ENCODE data around the gene ARHGAP40. TPM values are rescaled to one million over a fixed set of nuclear protein-coding genes. Genes with fewer than 3 reads are reported as not detected.

Gene ARHGAP40
- total and polyA plus RNA-seq, 2 donors (not counting 3 experiments of a cell fraction or from before 2014, with no cell fraction given), result 0.18 to 0.20 TPM

DNA sequence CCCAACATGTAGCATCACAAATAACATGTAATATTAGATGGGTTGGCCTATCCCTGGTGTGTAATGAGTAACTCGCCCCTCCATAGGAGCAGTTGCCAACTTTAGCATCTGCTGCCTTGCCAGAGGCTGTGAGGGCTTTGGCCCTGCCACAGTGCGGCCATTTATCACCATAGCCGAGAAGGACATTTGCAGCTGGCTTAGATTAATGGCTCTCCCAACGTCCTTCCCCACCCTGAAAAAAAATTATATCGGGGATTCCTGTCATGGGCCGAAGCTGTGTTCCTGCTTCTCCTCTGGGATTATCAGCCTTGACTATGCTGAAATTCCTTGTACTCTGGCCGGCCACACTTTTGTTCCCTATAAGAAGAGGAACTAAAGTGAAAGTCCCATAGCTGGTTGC lies 28.2 kb upstream of the ARHGAP40 start:
- no peaks in the 10 kb centered on the region for H3K4me1 ChIP-seq (ENCODE audit: control insufficient read depth, extremely low read depth, insufficient read depth, low read length)
- no peak for TF ChIP-seq FOS (IDR thresholded peaks at IDR 0.05; ENCODE audit: borderline replicate concordance, insufficient read depth, low read length)
- H3K79me2 ChIP-seq (ENCODE audit: control insufficient read depth, insufficient read depth, low read length), result no peaks in the 10 kb centered on the region
- dilution Hi-C loops (cut with MboI; ENCODE audit: extremely low pct_ligation_motif_present, low sequenced_read_pairs), result no loop called here
- H3K4me3 ChIP-seq (replicated peaks in 1 of 3; ENCODE audit: insufficient read depth in 1 of 3, low read depth in 1 of 3, low read length in 3 of 3), result no peak overlapping the region
- no peak overlapping the region for H2AFZ ChIP-seq (ENCODE audit: low read depth, low read length)
- H4K20me1 ChIP-seq (replicated peaks; ENCODE audit: control insufficient read depth, extremely low read depth, insufficient read depth, low read length), result no peaks in the 10 kb centered on the region
- no peaks in the 10 kb centered on the region for H3K27me3 ChIP-seq (ENCODE audit: control insufficient read depth in 2 of 2, insufficient read depth in 2 of 2, low read length in 2 of 2)
- no peaks in the 10 kb centered on the region for H3K9me3 ChIP-seq (replicated peaks; ENCODE audit: control insufficient read depth, insufficient read depth, low read length)
- H3K9ac ChIP-seq (replicated peaks; ENCODE audit: extremely low read depth, insufficient read depth, low read length), result no peak overlapping the region
- CTCF ChIA-PET, result interaction anchor here (1.3 kb wide), 1 partner anchor 11 kb away, joined by 3 read pairs; no protein-coding TSS in a partner anchor
- DNase-seq (ENCODE audit: low read depth, low spot score) (no peak), FAIRE-seq (no peak)
- intact Hi-C loops (cut with micrococcal nuclease), result no loop called here
- POLR2A ChIA-PET, result no interaction called here
- no peak overlapping the region for H3K27ac ChIP-seq (ENCODE audit: insufficient read depth, low read depth, low read length)
- no peak overlapping the region for H3K4me2 ChIP-seq (ENCODE audit: insufficient read depth, low read length)
- no peaks in the 10 kb centered on the region for H3K9me1 ChIP-seq (replicated peaks; ENCODE audit: control insufficient read depth, extremely low read depth, insufficient read depth, low read length)
- peaks cover 2 to 15% of the 10 kb centered on the region in 2 experiments for H3K36me3 ChIP-seq (ENCODE audit: control insufficient read depth in 2 of 2, extremely low read depth in 1 of 2, insufficient read depth in 2 of 2, low read length in 2 of 2)
- no TSS peak for BruUV-seq (replicated peaks)

DNA sequence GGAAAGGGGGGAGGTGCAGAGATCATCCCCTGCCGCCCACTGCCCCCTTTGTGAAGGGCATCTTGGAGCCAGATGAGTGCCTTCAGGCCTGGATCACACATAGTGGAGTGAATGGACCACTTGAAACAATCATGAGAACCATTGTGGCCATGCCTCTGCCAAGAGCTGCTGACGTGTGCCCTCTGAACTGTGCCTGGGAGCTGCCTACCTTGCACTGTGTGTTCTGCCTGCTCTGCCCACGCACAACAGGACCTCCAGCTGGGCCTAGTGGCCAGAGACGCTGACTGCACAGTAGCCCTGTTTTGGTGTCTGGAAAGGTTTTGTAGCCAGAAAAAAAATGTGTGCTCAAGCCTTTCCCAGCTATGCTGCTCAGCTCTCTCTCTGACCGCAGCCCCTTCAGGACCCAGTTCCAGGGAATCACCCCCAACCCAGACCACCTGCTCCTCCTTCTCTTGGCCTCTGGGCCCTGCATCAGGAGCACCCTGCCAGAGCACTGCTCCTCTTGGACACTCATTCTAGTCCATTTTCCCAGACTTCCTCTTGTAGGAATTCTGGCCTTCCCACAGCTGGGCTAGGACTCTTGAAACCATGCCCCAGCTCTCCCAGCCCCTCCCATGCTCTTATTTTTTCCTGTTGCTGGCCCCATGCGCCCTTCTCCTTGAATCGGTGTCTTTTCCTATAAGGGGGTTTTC lies 22.2 kb upstream of the ARHGAP40 start:
- ChIA-PET CTCF (interaction anchor here (1.6 kb wide), 1 partner anchor 13 kb away, joined by 4 read pairs; no protein-coding TSS in a partner anchor), POLR2A (no interaction called here)
- Histone ChIP-seq H3K27ac (ENCODE audit: insufficient read depth, low read depth, low read length) (no peak overlapping the region), H3K4me2 (ENCODE audit: insufficient read depth, low read length) (no peak overlapping the region), H3K36me3 (ENCODE audit: control insufficient read depth in 2 of 2, extremely low read depth in 1 of 2, insufficient read depth in 2 of 2, low read length in 2 of 2) (peaks cover 0 to 8% of the 10 kb centered on the region in 2 experiments), H3K79me2 (ENCODE audit: control insufficient read depth, insufficient read depth, low read length) (no peaks in the 10 kb centered on the region), H3K9me1 (replicated peaks; ENCODE audit: control insufficient read depth, extremely low read depth, insufficient read depth, low read length) (no peaks in the 10 kb centered on the region), H3K4me1 (ENCODE audit: control insufficient read depth, extremely low read depth, insufficient read depth, low read length) (no peaks in the 10 kb centered on the region), H3K9ac (replicated peaks; ENCODE audit: extremely low read depth, insufficient read depth, low read length) (no peak overlapping the region), H3K9me3 (replicated peaks; ENCODE audit: control insufficient read depth, insufficient read depth, low read length) (no peaks in the 10 kb centered on the region), H3K4me3 (replicated peaks in 1 of 3; ENCODE audit: insufficient read depth in 1 of 3, low read depth in 1 of 3, low read length in 3 of 3) (no peak overlapping the region), H4K20me1 (replicated peaks; ENCODE audit: control insufficient read depth, extremely low read depth, insufficient read depth, low read length) (no peaks in the 10 kb centered on the region), H3K27me3 (ENCODE audit: control insufficient read depth in 2 of 2, insufficient read depth in 2 of 2, low read length in 2 of 2) (peaks cover 0 to 6% of the 10 kb centered on the region in 2 experiments), H2AFZ (ENCODE audit: low read depth, low read length) (no peak overlapping the region)
- no TSS peak for BruUV-seq (replicated peaks)
- FAIRE-seq (no peak), DNase-seq (ENCODE audit: low read depth, low spot score) (no peak)
- dilution Hi-C loops (cut with MboI; ENCODE audit: extremely low pct_ligation_motif_present, low sequenced_read_pairs), result no loop called here
- intact Hi-C loops (cut with micrococcal nuclease), result no loop called here
- no peak for TF ChIP-seq MYC (IDR thresholded peaks at IDR 0.05; ENCODE audit: low read depth, low read length)
- TF ChIP-seq EZH2 (IDR thresholded peaks at IDR 0.05; ENCODE audit: borderline replicate concordance, low read depth, low read length, severe bottlenecking), result no peak
- TF ChIP-seq JUN (IDR thresholded peaks at IDR 0.05; ENCODE audit: borderline replicate concordance, insufficient read depth, insufficient read length, low read depth), result no peak
- no peak for TF ChIP-seq FOS (IDR thresholded peaks at IDR 0.05; ENCODE audit: borderline replicate concordance, insufficient read depth, low read length)
- TF ChIP-seq, protein P1, sequence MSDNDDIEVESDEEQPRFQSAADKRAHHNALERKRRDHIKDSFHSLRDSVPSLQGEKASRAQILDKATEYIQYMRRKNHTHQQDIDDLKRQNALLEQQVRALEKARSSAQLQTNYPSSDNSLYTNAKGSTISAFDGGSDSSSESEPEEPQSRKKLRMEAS (IDR thresholded peaks at IDR 0.05; ENCODE audit: insufficient read depth, insufficient read length), result no peak
- TF ChIP-seq, protein P2, sequence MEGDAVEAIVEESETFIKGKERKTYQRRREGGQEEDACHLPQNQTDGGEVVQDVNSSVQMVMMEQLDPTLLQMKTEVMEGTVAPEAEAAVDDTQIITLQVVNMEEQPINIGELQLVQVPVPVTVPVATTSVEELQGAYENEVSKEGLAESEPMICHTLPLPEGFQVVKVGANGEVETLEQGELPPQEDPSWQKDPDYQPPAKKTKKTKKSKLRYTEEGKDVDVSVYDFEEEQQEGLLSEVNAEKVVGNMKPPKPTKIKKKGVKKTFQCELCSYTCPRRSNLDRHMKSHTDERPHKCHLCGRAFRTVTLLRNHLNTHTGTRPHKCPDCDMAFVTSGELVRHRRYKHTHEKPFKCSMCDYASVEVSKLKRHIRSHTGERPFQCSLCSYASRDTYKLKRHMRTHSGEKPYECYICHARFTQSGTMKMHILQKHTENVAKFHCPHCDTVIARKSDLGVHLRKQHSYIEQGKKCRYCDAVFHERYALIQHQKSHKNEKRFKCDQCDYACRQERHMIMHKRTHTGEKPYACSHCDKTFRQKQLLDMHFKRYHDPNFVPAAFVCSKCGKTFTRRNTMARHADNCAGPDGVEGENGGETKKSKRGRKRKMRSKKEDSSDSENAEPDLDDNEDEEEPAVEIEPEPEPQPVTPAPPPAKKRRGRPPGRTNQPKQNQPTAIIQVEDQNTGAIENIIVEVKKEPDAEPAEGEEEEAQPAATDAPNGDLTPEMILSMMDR (IDR thresholded peaks at IDR 0.05; ENCODE audit: extremely low read depth in 1 of 2, insufficient read depth in 1 of 2, low read depth in 1 of 2, low read length in 2 of 2), result no peak
- no peak for TF ChIP-seq GATA2 (IDR thresholded peaks at IDR 0.05; ENCODE audit: insufficient read depth, insufficient read length, low read depth, low read length)
- TF ChIP-seq POLR2A (IDR thresholded peaks at IDR 0.05; ENCODE audit: low read depth, low read length), result no peak
- TF ChIP-seq POLR2AphosphoS5 (IDR thresholded peaks at IDR 0.05; ENCODE audit: insufficient read depth, low read depth, low read length), result no peak

Measured in endothelial cell of umbilical vein (primary cell).